GM12878 (cell line): ENCODE data around the gene BCOR. TPM values are rescaled to one million over a fixed set of nuclear protein-coding genes. Genes with fewer than 3 reads are reported as not detected.

Experiments used
- ATAC-seq: fragments of 200-7000 bp; cut with Tn5 transposase; 3 replicates; pipeline ENCODE4 v1.9.1; 2020; ENCODE audit warnings: mild to moderate bottlenecking, moderate library complexity
- BruUV-seq: library from RNA; stranded (reverse); fragments of 400-500 nt; replicated peaks from 2 replicates; lab custom pipeline; 2021; lab: Mats Ljungman, UMichigan
- CTCF ChIA-PET: fragments of 300-600 bp; sonication (Branson Sonifier 250); formaldehyde crosslinking; extraction: SDS; loops from one replicate; lab custom pipeline; 2021; ENCODE audit warnings: inconsistent platforms; lab: Yijun Ruan, JAX
- POLR2A ChIA-PET: fragments of 350-600 bp; formaldehyde crosslinking; extraction: SDS; loops from one replicate; lab custom pipeline; 2021; ENCODE audit warnings: inconsistent platforms; lab: Charles Lee
- RAD21 ChIA-PET: fragments of 300-600 bp; sonication (Branson Sonifier 250); formaldehyde crosslinking; loops from one replicate; lab custom pipeline; 2023; ENCODE audit warnings: antibody characterized with exemption; ENCODE audit not compliant: unreplicated experiment; lab: Charles Lee
- SMC1A ChIA-PET: fragments of 300-600 bp; sonication (Branson Sonifier 250); formaldehyde crosslinking; loops from one replicate; lab custom pipeline; 2023; ENCODE audit not compliant: unreplicated experiment, uncharacterized antibody; lab: Charles Lee
- DNase-seq: peaks from one replicate; pipeline ENCODE4 v3.0.0-alpha.2; 2011; ENCODE audit warnings: low read depth, low spot score
- FAIRE-seq: peaks from 3 replicates; lab custom pipeline; 2011; peaks lifted over from hg19 to GRCh38; lab: Jason Lieb, UNC
- H2AFZ ChIP-seq: 2 replicates; pipeline ENCODE4 v1.6.0; 2011; ENCODE audit warnings: low read depth, low read length, control low read depth; ENCODE audit not compliant: control insufficient read depth
- H3K27ac ChIP-seq: 2 replicates; pipeline ENCODE4 v1.5.1; 2011; ENCODE audit warnings: control low read depth; ENCODE audit not compliant: control insufficient read depth, insufficient read depth
- H3K27me3 ChIP-seq, 2 experiments: replicated peaks in 1 of 2; 2 replicates each; pipeline versions ENCODE4 v1.6.0 to v1.6.1; 2011; ENCODE audit warnings: low read length in 1 of 2; ENCODE audit not compliant: control insufficient read depth in 2 of 2, insufficient read depth in 2 of 2
- H3K36me3 ChIP-seq, 2 experiments: 2 replicates each; pipeline ENCODE4 v1.5.1; 2011; ENCODE audit warnings: low read length in 1 of 2; ENCODE audit not compliant: control insufficient read depth in 2 of 2, insufficient read depth in 2 of 2
- H3K4me1 ChIP-seq: 2 replicates; pipeline ENCODE4 v1.6.1; 2011; ENCODE audit warnings: mild to moderate bottlenecking, low read length, moderate library complexity, mixed read lengths; ENCODE audit not compliant: control insufficient read depth, insufficient read depth
- H3K4me2 ChIP-seq: 2 replicates; pipeline ENCODE4 v1.6.0; 2011; ENCODE audit warnings: control low read depth; ENCODE audit not compliant: control insufficient read depth, insufficient read depth
- H3K4me3 ChIP-seq: fragments of 200-600 bp; sonication (generic); 2 replicates; pipeline ENCODE4 v1.5.1; 2016
- H3K79me2 ChIP-seq: 2 replicates; pipeline ENCODE4 v1.6.0; 2011; ENCODE audit warnings: low read length; ENCODE audit not compliant: control insufficient read depth, insufficient read depth
- H3K9ac ChIP-seq: 2 replicates; pipeline ENCODE4 v1.8.0; 2011; ENCODE audit warnings: low read length, control low read depth, mixed read lengths; ENCODE audit not compliant: control insufficient read depth, insufficient read depth
- H3K9me3 ChIP-seq: replicated peaks from 3 replicates; pipeline ENCODE4 v1.5.1; 2011; ENCODE audit warnings: mild to moderate bottlenecking, low read length; ENCODE audit not compliant: control insufficient read depth, insufficient read depth
- H4K20me1 ChIP-seq: 2 replicates; pipeline ENCODE4 v1.6.0; 2011; ENCODE audit not compliant: control insufficient read depth, insufficient read depth
- CBFB ChIP-seq: IDR thresholded peaks from 2 replicates; pipeline ENCODE4 v1.6.1; 2016; ENCODE audit warnings: antibody characterized with exemption, low read depth
- DPF2 ChIP-seq: fragments of 450-650 bp; IDR thresholded peaks from 2 replicates; pipeline ENCODE4 v1.6.1; 2017; ENCODE audit warnings: mild to moderate bottlenecking
- FOS ChIP-seq: IDR thresholded peaks from 3 replicates; pipeline ENCODE4 v1.6.1; 2011; ENCODE audit warnings: borderline replicate concordance; ENCODE audit not compliant: insufficient read length; ENCODE audit errors: extremely low read depth
- IKZF2 ChIP-seq, 2 experiments: fragments of 450-650 bp; IDR thresholded peaks; 2 replicates each; pipeline ENCODE4 v1.6.1; 2017; ENCODE audit warnings: mild to moderate bottlenecking in 2 of 2, moderate library complexity in 2 of 2
- MAX ChIP-seq: IDR thresholded peaks from 2 replicates; pipeline ENCODE4 v1.6.1; 2012; ENCODE audit warnings: low read depth, low read length, improper control_type of control experiment
- PAX5 ChIP-seq: IDR thresholded peaks from 2 replicates; pipeline ENCODE4 v1.6.1; 2011; ENCODE audit warnings: low read depth, low read length, borderline replicate concordance
- POLR2AphosphoS5 ChIP-seq: IDR thresholded peaks from 2 replicates; pipeline ENCODE4 v1.6.1; 2011; ENCODE audit warnings: mild to moderate bottlenecking, low read length, inconsistent platforms
- RB1 ChIP-seq: fragments of 450-650 bp; formaldehyde crosslinking; IDR thresholded peaks from 2 replicates; pipeline ENCODE4 v1.6.1; 2017; ENCODE audit warnings: mild to moderate bottlenecking, borderline replicate concordance
- RELA ChIP-seq: fragments of 450-650 bp; IDR thresholded peaks from 2 replicates; pipeline ENCODE4 v1.8.0; 2014; ENCODE audit warnings: borderline replicate concordance; ENCODE audit not compliant: partially characterized antibody
- ZBTB11 ChIP-seq: fragments of 450-650 bp; formaldehyde crosslinking; IDR thresholded peaks from 2 replicates; pipeline ENCODE4 v1.5.0; 2022; ENCODE audit warnings: mild to moderate bottlenecking, missing genetic modification characterization
- ZZZ3 ChIP-seq: IDR thresholded peaks from 2 replicates; pipeline ENCODE4 v1.6.1; 2011; ENCODE audit warnings: low read depth; ENCODE audit not compliant: control insufficient read depth, insufficient read length
- whole genome bisulfite sequencing: methylation state at CpG from one replicate; pipeline ENCODE4 v1.1.6; 2016; ENCODE audit warnings: low lambda C conversion rate; ENCODE audit not compliant: insufficient replicate concordance, insufficient coverage; ENCODE audit errors: missing lambda C conversion rate; 5-methylcytosine and 5-hydroxymethylcytosine counted together
- in situ Hi-C: fragments of 300-500 bp; cut with MboI; formaldehyde crosslinking; loops from 9 replicates; pipeline ENCODE4 v1.14.3; 2018; ENCODE audit warnings: mixed read lengths
- intact Hi-C: fragments of 100-400 bp; cut with micrococcal nuclease; formaldehyde crosslinking; loops from one replicate; pipeline ENCODE4 v1.14.2; 2022; ENCODE audit not compliant: unreplicated experiment
- polyA plus RNA-seq, 11 experiments: library from polyadenylated mRNA; depleted of rRNA in 4 of 11; unstranded in 6 of 11; stranded (reverse) in 5 of 11; fragments of >200 nt; fragmentation: Nextera tagmentation in 4 of 11; fragmentation: Illumina TruSeq in 1 of 11; extraction: Ambion mirVana in 4 of 11; extraction: Trizol in 1 of 11; gene quantifications; 1 replicate in 1 of 11; 2 replicates in 10 of 11; pipeline versions ENCODE4 v1.2.1 to v1.2.3, GENCODE V29; 2011 to 2016; ENCODE audit warnings: inconsistent platforms in 2 of 11, missing spikeins in 2 of 11, low read depth in 1 of 11
- total RNA-seq, 4 experiments: library from RNA; depleted of rRNA in 3 of 4; stranded (reverse); fragments of >200 nt in 3 of 4; fragmentation: Illumina TruSeq in 1 of 4; extraction: Trizol in 1 of 4; gene quantifications; 2 replicates each; pipeline versions ENCODE4 v1.2.1 to v1.2.3, GENCODE V29; 2013 to 2021

Gene BCOR
- total and polyA plus RNA-seq, 10 of the 15 experiments (the other 5 are each of a cell fraction or from before 2014, with no cell fraction given), result 5.1 to 16.4 (median 10.1) TPM

- no TSS peak for BruUV-seq
- FAIRE-seq (no peak), DNase-seq (no peak), ATAC-seq (no peak)
- Histone ChIP-seq H2AFZ (no peak overlapping the region), H3K36me3 (no peaks in the 10 kb centered on the region), H4K20me1 (no peaks in the 10 kb centered on the region; the same call in 1 of the 2 replicates), H3K9me3 (no peaks in the 10 kb centered on the region; the same call in 2 of the 3 replicates), H3K9ac (no peak overlapping the region), H3K4me1 (no peaks in the 10 kb centered on the region), H3K27ac (no peak overlapping the region), H3K27me3 (peaks cover 0 to 3% of the 10 kb centered on the region in 2 experiments; a peak in 2 of 4 replicates), H3K79me2 (no peaks in the 10 kb centered on the region), H3K4me3 (no peak overlapping the region), H3K4me2 (no peak overlapping the region)
- intact Hi-C loops (loop anchor here (5.0 kb wide), 1 partner anchor 51 kb away; no protein-coding TSS in a partner anchor), in situ Hi-C loops (no loop called here)
- TF ChIP-seq RELA (no peak), POLR2AphosphoS5 (no peak), MAX (no peak), FOS (no peak), IKZF2 (IDR thresholded peaks at IDR 0.05) (no peak), PAX5 (no peak), ZBTB11 (no peak), CBFB (no peak), ZZZ3 (no peak), RB1 (no peak), DPF2 (no peak)
- WGBS, result 72% methylated on average over 4 of the region's 4 CpGs
- ChIA-PET RAD21 (no interaction called here), POLR2A (no interaction called here), CTCF (no interaction called here), SMC1A (no interaction called here)
These were observed 94.7 kb downstream of the BCOR start for GRCh38 chrX:40003071-40003427.
